ENCODE measurements around the gene KRT85.

The KRT85 gene

DNA sequence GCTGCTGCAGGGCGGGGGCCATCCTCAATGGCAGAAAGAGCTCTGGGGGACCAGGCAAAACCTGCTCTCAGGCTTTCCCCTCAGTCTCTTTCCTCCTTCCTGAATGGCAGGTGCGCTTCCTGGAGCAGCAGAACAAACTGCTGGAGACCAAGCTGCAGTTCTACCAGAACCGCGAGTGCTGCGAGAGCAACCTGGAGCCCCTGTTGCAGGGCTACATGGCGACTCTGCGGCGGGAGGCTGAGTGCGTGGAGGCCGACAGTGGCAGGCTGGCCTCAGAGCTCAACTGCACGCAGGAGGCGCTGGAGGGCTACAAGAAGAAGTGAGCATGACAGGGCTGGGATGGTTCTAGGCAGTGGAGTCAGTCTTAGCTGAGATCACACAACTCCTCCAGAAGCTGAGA is 23.2 kb downstream of the KRT85 start:
- Histone ChIP-seq H3K79me2 (ENCODE audit: insufficient read depth, low read length) (no peaks in the 10 kb centered on the region), H3K9me2 (ENCODE audit: low read depth, low read length) (no peaks in the 10 kb centered on the region), H3K9me3 (ENCODE audit: low read length) (no peaks in the 10 kb centered on the region), H3K4me2 (ENCODE audit: low read length) (no peak overlapping the region), H4K20me1 (ENCODE audit: insufficient read depth, low read length) (no peaks in the 10 kb centered on the region), H3K9ac (ENCODE audit: low read length) (no peak overlapping the region), H3K36me3 (ENCODE audit: insufficient read depth, low read length) (no peaks in the 10 kb centered on the region), H3K4me3 (ENCODE audit: low read depth, low read length, poor library complexity, severe bottlenecking) (no peak overlapping the region), H3K27ac (ENCODE audit: low read depth, low read length, poor library complexity, severe bottlenecking) (no peak overlapping the region), H3K27me3 (ENCODE audit: insufficient read depth, low read length) (peaks cover 14% of the 10 kb centered on the region; the same call in 1 of the 2 replicates), H3F3A (ENCODE audit: insufficient read depth, low read length) (no peaks in the 10 kb centered on the region), H2AFZ (ENCODE audit: low read length) (no peak overlapping the region), H3K4me1 (ENCODE audit: insufficient read depth, low read length, severe bottlenecking) (no peaks in the 10 kb centered on the region)
- TF ChIP-seq, protein P1, sequence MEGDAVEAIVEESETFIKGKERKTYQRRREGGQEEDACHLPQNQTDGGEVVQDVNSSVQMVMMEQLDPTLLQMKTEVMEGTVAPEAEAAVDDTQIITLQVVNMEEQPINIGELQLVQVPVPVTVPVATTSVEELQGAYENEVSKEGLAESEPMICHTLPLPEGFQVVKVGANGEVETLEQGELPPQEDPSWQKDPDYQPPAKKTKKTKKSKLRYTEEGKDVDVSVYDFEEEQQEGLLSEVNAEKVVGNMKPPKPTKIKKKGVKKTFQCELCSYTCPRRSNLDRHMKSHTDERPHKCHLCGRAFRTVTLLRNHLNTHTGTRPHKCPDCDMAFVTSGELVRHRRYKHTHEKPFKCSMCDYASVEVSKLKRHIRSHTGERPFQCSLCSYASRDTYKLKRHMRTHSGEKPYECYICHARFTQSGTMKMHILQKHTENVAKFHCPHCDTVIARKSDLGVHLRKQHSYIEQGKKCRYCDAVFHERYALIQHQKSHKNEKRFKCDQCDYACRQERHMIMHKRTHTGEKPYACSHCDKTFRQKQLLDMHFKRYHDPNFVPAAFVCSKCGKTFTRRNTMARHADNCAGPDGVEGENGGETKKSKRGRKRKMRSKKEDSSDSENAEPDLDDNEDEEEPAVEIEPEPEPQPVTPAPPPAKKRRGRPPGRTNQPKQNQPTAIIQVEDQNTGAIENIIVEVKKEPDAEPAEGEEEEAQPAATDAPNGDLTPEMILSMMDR (IDR thresholded peaks at IDR 0.05; ENCODE audit: low read length), result no peak; the same call in 1 of the 2 replicates
- no peak for TF ChIP-seq EZH2 (IDR thresholded peaks at IDR 0.05; ENCODE audit: borderline replicate concordance, low read length)

- H3K27ac ChIP-seq (ENCODE audit: low read depth, low read length, poor library complexity, severe bottlenecking), result no peak overlapping the region
- H3K9me3 ChIP-seq (ENCODE audit: low read length), result no peaks in the 10 kb centered on the region
- no peaks in the 10 kb centered on the region for H4K20me1 ChIP-seq (ENCODE audit: insufficient read depth, low read length)
- H3K79me2 ChIP-seq (ENCODE audit: insufficient read depth, low read length), result no peaks in the 10 kb centered on the region
- H3K9me2 ChIP-seq (ENCODE audit: low read depth, low read length), result no peaks in the 10 kb centered on the region
- no peaks in the 10 kb centered on the region for H3F3A ChIP-seq (ENCODE audit: insufficient read depth, low read length)
- no peak overlapping the region for H3K9ac ChIP-seq (ENCODE audit: low read length)
- no peak overlapping the region for H3K4me3 ChIP-seq (ENCODE audit: low read depth, low read length, poor library complexity, severe bottlenecking)
- H3K27me3 ChIP-seq (ENCODE audit: insufficient read depth, low read length), result peaks cover 14% of the 10 kb centered on the region; the same call in 1 of the 2 replicates
- TF ChIP-seq EZH2 (IDR thresholded peaks at IDR 0.05; ENCODE audit: borderline replicate concordance, low read length), result no peak
- TF ChIP-seq, protein P1 (IDR thresholded peaks at IDR 0.05; ENCODE audit: low read length), result no peak
- H3K4me1 ChIP-seq (ENCODE audit: insufficient read depth, low read length, severe bottlenecking), result no peaks in the 10 kb centered on the region
- no peak overlapping the region for H2AFZ ChIP-seq (ENCODE audit: low read length)
- no peaks in the 10 kb centered on the region for H3K36me3 ChIP-seq (ENCODE audit: insufficient read depth, low read length)
- H3K4me2 ChIP-seq (ENCODE audit: low read length), result no peak overlapping the region
Observed at GRCh38 chr12:52343550-52343949, 23.7 kb downstream of the KRT85 start.

DNA sequence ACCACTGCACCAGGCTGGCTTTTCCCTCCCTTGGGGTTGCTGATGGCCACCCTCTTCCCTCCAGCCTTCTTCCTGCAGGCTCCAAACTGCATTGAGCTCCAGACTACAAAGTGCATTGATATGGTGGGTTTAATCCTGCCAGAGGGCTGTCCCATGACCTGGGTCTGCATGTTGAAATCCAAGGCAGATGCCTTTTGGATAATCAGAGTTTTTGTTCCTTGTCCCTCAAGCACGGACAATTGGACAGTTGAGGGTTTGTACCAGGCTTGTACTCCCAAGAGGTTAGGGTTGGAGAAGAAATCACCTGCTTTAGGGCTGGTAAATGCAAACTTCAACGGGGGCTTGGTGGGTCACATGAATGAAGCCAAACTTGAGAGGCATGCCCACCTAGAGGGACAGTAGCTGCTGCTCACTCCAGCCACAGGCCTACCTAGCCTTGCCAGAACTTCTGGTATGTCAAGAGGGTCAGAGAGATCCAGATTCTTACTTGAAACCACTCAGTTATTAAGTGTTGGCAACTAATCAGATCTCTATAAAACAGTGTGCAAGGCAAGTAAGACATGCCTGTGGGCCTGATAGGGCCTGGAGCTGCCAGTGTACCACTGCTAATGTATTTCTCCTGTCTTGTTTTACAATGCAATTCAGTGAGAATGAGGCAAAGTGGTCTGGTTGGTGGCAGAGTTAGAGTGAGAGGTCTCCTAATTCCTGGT is 24.3 kb downstream of the KRT85 start:
- Histone ChIP-seq H3K36me3 (ENCODE audit: insufficient read depth, low read length) (no peaks in the 10 kb centered on the region), H3F3A (ENCODE audit: insufficient read depth, low read length) (no peaks in the 10 kb centered on the region), H4K20me1 (ENCODE audit: insufficient read depth, low read length) (no peaks in the 10 kb centered on the region), H3K4me3 (ENCODE audit: low read depth, low read length, poor library complexity, severe bottlenecking) (no peak overlapping the region), H3K79me2 (ENCODE audit: insufficient read depth, low read length) (no peaks in the 10 kb centered on the region), H3K27ac (ENCODE audit: low read depth, low read length, poor library complexity, severe bottlenecking) (no peak overlapping the region), H3K4me2 (ENCODE audit: low read length) (no peak overlapping the region), H3K9me2 (ENCODE audit: low read depth, low read length) (no peaks in the 10 kb centered on the region), H3K9ac (ENCODE audit: low read length) (no peak overlapping the region), H3K4me1 (ENCODE audit: insufficient read depth, low read length, severe bottlenecking) (no peaks in the 10 kb centered on the region), H3K9me3 (ENCODE audit: low read length) (no peaks in the 10 kb centered on the region), H3K27me3 (ENCODE audit: insufficient read depth, low read length) (peaks cover 15% of the 10 kb centered on the region; the same call in 1 of the 2 replicates), H2AFZ (ENCODE audit: low read length) (no peak overlapping the region)
- TF ChIP-seq EZH2 (IDR thresholded peaks at IDR 0.05; ENCODE audit: borderline replicate concordance, low read length), result no peak
- TF ChIP-seq, protein P1 (IDR thresholded peaks at IDR 0.05; ENCODE audit: low read length), result no peak

Data from OCI-LY1 (cell line).